Eye (tissue), 1 donor: Measurements from ENCODE around the gene RHBDL2.
"Not testable (repeated sequence)": the region's sequence is repeated elsewhere in the genome, so short reads cannot be mapped to it uniquely, and the experiment has no call there.

Experiments
- DNase-seq: peaks from one replicate; pipeline ENCODE4 v3.0.0-alpha.2; 2015

Gene RHBDL2, protein sequence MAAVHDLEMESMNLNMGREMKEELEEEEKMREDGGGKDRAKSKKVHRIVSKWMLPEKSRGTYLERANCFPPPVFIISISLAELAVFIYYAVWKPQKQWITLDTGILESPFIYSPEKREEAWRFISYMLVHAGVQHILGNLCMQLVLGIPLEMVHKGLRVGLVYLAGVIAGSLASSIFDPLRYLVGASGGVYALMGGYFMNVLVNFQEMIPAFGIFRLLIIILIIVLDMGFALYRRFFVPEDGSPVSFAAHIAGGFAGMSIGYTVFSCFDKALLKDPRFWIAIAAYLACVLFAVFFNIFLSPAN

DNA sequence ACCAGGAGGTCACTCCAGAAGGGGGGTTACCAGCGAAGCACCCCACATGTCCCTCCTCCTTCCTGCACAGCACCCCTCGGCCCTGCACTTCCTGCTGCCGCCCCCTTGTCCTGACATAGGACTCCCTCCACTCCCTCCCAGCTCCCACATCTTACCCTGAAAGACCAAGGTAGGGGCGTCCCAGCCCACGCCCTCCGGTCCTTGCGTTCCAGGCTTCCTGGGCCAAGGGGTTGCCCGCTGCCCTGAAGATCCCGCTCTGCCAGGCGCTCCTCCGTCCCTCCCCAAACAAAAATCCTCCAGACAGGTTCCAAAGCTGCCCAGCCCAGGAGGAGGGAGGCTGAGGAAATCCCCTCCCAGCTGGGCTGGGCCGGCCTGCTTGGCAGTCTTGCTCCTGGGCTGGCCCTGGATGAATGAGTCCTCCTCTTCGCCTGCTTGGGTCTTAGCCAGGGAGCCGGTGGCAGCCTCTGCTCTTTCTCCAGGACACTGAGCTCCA is at the start of gene RHBDL2:
RHBDL2 (minus strand) TSS at position 304 of the 493 bp plus-strand sequence. CDS start 22,618 bp downstream, outside the sequence.
- no peak for DNase-seq

DNA sequence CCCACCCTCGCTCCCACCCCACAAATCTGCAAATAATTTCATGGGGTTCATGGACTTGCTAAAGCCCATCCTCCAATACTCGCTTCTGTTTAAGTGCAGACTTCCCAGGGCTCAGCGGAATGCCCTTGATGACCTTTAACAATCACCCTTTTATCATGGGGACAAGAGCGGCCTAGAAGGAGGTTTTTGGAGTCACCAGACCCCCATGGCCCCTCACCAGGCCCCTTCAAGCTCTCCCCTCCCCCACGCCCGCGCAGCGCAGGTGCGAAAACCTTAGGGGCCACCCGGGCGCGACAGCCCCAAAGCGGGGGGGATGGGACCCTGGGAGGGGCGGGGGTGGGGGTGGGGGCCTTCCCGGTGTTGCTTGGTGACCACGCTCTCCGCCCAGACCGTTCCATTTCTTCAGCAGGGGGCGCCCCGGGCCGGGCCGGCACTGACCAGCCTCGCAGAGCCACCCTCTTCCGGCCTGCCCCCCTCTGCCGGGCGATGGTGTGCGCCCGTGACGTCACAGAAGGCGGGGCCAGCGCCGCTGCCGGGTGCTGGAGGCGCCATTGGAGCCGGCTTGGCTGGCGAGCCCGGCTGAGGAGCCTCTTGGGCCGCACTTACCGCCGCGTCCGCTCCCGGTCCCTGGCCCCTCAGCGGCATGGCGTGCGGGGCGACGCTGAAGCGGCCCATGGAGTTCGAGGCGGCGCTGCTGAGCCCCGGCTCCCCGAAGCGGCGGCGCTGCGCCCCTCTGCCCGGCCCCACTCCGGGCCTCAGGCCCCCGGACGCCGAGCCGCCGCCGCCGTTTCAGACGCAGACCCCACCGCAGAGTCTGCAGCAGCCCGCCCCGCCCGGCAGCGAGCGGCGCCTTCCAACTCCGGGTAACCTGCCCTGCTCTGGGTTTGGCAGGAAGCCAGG is 49.4 kb upstream of the RHBDL2 start, which contains the start of gene AKIRIN1:
AKIRIN1 (plus strand) TSS at position 539 of the 900 bp plus-strand sequence; CDS start at position 644, 105 bp downstream.
- DNase-seq = peak; percentile 98

DNA sequence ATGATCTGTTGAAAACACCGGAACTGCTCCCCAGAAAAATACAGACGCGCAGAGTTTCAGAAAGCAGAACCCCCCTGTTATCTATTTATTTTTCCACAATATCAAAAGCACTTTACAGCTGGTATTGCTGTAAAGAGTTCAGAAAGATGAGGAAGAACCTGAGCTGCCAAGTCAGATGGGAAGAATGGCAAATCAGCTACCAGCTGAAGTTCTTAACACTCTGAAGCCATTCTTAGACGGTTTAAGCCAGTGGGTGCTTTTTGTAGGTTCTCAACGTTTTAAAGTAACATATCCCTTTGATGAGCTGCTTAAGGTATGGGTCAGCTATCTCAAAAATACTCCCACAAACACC is 48.7 kb upstream of the RHBDL2 start:
- no peak for DNase-seq

DNA sequence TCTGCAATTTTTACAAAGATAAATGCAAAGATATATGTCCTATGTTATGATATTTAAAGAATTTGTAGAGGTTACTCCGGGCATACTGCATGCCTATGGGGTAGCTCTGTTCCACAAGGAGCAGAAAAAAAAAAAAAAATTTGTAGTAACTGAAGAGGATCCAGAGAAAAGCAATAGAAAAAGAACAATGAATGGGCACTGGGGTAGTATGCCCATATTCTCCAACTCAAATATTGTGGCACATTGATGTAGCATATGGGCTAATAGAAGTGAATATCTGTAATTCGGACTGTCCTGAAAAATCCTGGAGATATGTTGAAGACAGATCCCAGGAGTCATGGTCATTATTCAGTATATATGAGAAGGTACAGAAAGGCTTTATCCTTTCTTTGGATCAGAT is 48.3 kb upstream of the RHBDL2 start:
- DNase-seq = no peak

DNA sequence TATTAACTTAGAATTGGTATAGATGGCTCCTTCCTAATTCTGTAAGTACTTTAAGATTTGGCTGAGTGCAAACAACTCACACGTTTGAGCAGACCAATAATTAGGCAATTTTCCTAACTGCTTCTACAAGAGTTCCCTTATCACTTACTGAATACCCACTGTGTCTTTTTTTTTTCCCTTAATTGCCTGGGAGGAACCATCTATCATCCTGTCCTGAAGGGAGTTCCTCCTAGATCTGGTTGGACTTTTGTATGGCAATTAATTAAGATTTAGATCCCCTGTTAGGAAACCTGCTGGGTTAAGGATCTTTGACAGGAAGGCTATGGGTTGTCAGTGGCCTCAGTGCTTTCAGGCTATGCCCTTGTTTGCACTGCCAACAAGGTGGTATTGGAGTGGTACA is 37.8 kb upstream of the RHBDL2 start:
- DNase-seq = not testable (repeated sequence)

DNA sequence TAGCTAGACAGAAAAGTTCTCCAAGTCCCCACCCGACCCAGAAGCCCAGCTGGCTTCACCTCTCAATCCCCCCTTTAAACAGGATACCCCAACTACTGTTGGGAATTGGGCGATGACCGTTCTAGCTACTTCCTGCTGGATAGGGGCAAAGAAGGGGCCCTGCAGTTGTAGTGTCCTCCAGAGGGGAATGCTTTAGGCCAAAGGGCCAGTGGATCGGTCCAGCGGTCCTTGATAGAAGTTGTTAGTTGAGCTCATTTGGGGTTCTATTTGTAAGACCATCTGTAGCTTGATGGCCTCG is 36.6 kb upstream of the RHBDL2 start:
- DNase-seq = not testable (repeated sequence)

DNA sequence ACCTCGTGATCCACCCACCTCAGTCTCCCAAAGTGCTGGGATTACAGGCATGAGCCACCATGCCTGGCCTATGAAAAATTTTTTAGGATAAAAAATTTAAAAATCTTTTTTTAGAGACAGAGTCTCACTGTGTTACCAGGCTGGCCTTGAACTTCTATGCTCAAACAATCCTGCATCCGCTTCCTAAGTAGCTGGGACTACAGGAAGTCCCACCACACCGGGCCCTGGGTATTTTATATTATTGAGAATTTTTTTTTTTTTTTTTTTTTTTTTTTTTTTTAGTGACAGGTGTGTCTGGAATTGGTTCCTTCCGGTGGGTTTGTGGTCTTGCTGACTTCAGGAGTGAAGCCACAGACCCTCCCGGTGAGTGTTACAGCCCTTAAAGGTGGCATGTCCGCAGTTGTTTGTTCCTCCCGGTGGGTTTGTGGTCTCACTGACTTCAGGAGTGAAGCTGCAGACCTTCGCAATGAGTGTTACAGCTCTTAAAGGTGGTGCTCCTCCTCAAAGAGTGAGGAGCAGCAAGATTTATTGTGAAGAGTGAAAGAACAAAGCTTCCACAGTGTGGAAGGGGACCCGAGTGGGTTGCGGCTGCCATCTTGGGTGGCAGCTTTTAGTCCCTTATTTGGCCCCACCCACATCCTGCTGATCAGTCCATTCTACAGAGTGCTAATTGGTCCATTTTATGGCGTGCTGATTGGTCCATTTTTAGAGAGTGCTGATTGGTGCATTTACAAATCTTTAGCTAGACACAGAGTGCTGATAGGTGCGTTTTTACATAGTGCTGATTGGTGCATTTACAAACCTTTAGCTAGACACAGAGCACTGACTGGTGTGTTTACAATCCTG is 36.0 kb upstream of the RHBDL2 start:
- DNase-seq = not testable (repeated sequence)

DNA sequence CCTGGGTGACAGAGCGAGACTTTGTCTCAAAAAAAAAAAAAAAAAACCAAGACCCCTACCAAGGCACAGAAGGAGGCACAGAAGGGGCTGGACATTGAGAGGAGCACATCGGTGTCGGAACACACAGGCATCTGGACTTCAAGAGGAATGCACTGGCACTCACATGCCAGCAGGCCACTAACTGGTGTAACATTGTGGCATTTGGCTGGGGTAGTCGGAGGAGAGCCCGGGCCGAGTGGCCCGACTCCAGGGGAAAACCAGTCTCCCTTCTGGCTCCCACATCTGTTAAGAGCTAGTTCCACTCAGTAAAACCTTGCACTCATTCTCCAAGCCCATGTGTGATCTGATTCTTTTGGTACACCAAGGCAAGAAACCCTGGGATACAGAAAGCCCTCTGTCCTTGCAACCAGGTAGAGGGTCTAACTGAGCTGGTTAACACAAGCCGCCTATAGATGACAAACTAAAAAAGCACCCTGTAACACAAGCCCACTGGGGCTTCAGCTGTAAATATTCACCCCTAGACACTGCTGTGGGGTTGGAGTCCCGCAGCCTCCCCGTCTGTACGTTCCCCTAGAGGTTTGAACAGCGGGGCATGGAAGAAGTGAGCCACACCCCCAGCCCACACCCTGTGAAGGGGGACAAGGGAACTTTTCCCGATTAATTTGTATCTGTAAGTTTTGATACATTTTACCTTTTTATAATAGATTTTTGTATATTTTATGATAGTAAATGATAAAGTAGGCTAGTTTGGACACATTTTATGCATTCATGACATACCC is 32.2 kb upstream of the RHBDL2 start:
- DNase-seq = no peak

DNA sequence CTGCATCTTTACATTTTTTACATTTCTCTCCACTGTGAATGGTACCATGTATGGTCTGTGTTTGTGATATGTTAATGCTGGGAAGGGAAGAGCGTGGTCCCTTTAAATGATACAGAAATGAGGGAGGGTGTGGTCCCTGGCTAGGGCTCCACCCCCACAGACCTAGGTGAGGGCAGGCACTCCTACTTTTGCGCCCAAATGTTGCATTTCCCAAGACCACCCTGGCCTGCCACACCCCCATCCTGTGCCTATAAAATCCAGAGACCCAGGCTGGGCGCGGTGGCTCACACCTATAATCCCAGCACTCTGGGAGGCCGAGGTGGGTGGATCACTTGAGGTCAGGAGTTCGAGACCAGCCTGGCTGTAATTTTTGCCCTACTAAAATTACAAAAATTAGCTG is 31.5 kb upstream of the RHBDL2 start:
- DNase-seq = not testable (repeated sequence)

DNA sequence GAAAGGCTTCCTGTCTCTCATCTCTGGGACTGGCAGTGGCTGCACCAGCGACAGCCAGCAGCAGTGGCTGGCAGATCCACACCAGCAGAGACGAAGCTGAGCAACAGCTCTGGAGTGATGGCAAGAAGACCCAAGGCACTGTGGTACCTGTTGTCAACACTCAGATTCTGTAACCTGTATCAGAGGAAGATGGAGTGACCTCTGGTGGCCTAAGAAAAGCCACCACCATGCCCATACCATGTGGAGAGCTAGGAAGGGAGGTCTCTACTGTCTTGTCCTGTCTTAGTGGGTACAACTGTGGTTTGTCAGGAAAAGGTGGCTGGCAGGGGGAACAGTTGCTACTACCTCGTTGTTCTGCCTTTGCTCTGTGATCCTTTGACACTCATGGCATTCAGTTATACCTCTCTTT is 22.5 kb upstream of the RHBDL2 start:
- DNase-seq = no peak

DNA sequence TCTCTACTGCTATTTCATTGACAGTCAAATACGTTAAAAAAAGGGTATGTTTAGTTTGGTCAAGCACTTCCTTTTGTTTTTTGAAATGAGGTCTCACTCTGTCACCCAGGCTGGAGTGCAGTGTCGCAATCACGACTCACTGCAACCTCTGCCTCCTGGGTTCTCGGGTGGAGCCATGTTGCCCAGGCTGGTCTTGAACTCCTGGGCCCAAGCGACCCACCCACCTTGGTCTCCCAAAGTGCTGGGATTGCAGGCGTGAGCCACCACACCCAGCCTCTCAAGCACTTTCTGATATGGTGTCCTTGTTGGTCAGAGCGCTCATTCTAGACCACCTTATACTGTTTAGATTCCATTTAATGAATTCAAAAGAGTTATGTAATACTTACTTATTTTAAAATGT is 20.9 kb upstream of the RHBDL2 start:
- DNase-seq = no peak

DNA sequence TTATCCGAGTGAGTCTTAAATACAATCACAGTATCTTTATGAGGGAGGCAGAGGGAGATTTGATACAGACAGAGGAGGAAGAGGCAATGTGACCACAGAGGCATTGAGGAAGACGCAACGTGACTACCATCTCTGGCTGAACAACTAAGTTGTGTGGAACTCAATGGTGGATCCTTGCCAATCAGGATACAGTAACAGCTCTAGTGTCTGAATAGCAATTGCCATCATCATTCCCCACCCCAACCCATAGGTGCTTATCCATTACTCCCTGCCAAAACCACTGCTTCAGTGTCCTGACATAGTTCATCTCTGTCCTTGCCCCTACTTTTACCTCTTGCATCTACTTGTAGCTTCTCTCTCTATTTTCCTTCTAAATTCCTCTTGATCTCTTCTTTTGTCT is 20.5 kb upstream of the RHBDL2 start:
- no peak for DNase-seq

DNA sequence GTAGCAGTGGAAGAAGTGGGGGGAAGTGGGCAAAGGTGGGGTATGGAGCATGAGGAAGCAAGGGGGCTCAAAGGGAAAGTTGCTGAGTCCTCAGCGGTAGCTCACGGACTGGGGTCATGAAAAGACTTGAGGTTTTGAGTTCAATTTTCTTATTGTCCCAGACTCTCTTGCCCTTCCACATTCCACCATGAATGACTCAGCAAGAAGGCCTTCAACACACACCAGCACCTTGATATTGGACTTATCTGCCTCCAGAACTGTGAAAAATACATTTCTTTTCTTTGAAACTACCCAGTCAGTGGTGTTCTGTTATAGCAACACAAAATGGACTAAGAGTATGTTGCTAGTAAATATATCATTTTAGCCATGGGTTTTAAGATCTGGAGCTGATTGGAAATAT is 17.3 kb upstream of the RHBDL2 start:
- DNase-seq = no peak

DNA sequence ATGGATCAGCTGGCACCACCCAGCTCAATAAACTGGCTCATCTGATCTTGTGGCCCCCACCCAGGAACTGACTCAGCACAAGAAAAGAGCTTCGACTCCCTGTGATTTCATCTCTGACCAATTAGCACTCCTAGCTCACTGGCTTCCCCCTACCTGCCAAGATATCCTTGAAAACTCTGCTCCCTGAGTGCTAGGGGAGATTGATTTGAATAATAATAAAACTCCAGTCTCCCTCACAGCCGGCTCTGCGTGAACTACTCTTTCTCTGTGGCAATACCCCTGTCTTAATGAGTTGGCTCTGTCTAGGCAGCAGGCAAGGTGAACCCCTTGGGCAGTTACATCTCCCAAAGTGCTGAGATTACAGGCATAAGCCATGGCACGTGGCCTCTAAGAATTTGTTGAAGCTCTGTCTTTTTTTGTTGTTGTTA is 11.8 kb upstream of the RHBDL2 start:
- no peak for DNase-seq

DNA sequence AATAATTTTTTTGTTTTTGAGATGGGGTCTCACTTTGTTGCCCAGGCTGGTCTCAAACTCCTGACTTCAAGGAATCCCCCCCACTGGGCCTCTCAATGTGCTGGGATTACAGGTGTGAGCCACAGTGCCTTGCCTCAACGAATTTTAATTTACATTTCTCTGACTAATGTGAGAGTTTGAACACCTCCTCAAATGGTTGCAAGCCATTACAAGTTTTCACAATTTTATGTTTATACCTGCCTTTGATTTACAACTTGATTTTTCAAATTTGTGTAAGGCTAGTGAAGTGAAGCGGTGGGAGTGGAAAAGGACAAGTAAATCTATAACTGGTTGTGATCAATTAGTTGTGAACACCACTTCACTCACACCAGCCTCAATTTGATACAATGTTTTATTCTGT is 8.9 kb upstream of the RHBDL2 start:
- DNase-seq = no peak

DNA sequence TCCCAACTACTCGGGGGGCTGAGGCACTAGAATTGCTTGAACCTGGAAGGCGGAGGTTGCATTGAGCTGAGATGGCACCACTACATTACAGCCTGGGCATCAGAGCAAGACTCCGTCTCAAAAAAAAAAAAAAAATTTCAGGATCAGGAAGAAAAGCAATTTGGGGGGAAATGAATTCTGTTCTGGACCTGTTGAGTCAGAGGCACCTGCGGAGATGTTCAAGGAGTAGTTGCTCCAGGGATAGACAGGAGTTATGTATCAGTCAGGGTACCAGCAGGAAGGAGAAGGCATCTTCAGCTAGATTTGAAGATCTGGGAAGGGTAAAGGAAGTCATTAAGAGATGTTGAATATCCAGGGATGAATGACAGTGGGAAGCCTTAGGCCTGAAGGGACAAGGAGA is 2.9 kb upstream of the RHBDL2 start:
- DNase-seq = no peak

DNA sequence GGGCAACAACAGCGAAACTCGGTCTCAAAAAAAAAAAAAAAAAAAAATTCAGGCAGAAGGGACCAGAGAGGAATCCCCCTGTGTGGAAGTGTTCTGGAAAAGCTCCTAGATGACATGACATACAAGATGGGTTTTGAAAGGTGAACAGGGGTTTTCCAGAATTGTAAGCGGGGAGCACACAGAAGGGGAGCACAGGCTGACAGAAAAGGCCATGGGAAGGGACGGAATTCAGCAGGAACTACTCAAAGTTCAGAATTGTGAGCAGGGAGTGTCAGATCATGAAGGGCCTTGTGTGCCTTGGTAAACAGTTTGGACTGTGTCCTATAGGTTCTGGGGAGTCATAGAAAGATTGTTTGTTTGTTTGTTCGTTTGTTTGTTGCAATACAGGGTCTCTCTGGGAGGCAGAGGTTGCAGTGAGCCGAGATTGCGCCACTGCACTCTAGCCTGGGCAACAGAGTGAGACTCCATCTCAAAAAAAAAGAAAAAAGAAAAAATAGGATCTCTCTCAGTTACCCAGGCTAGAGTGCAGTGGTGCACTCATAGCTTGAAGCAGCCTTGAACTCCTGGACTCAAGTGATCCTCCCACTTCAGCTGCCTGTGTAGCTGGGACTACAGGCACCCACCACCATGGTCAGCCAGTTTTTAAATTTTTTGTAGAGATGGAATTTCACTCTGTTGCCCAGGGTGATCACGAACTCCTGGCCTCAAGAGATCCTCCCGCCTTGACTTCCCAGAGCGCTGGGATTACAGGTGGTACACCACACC is 1.2 kb upstream of the RHBDL2 start:
- no peak for DNase-seq

DNA sequence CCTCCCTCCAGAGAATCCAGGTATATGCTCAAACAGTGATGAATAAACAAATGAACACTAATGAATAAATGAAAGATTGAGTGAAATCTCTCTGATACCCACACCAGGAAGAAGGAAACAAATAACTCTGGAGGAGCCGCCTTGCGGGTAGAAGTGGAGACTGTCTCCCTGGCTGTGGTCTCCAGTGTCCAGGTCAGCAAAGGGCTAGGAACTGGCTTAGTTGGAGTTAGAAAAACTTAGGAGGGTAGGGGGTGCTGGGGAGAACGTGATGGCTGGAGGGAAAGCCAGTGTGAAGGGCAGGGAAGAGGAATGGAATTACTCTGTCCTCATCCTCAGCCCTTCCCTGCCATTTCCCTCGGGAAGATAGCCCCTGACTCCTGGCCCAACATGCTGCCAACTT is 537 bp downstream of the RHBDL2 start:
- no peak for DNase-seq

DNA sequence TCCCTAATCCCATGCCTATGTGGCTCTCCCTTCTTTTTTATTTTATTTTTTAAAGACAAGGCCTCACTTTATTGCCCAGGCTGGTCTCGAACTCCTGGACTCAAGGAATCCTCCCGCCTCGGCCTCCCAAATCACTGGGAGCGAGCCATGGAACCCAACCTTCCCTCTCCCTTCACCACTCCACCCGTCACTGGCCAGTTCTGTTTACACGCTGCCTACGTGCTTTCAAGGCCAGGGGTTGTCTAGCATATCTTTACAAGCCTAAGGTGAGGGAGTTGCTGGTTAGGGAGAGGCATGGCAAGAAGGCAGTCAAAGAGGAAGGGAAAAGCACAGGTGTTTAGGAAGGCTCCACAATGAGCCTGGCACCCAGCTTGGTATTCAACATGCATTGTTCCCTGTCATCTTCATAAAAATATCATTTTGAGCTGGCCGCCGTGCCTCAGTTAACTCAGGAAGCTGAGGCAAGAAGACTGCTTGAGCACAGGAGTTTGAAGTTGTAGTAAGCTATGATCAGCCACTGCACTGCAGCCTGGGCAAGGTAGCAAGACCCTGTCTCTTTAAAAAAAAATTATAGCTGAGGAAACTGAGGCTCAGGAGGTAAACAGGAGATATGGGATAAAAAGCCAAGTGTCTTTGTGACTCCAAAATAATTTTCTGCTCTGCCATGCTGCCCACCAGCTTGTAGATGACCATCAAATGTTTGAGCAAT is 1.1 kb downstream of the RHBDL2 start:
- no peak for DNase-seq

DNA sequence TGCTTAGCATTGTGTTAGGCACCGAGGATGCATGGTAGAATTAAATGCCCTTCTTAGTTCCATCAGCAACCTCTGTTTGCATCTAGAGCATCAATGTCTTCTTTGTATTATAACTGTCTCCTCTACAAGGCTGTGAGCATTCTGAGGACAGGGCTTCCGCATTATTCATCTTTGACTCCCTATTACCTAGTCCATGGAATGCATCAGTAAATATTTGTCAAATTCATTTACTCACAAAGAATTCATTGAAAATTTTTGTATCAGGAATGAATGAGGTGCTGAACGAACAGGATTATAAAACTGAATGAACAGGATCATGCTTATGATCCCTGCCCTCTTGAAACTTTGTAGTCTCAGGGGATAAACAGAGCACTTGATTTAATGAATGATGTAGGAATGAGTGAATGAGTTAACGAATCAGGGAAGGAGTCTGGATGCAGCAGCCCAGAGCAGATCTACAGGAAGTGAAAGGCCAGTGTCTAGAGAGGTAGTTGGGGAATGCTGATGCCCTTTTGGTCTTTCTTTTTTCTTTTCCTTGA is 2.8 kb downstream of the RHBDL2 start:
- DNase-seq = no peak

DNA sequence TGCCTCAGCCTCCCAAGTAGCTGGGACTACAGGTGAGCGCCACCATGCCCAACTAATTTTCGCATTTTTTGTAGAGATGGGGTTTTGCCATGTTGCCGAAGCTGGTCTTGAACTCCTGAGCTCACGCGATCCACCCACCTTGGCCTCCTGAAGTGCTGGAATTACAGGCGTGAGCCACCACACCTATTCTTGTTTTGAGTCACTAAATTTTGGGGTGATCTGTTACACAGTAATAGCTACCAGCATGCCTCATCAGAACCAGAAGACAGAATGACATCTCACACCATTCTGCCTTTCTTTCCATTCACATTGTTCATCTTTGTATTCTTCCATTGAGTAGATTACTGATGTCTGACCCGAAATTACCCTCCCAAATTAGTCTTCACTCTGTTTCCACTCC is 9.1 kb downstream of the RHBDL2 start:
- DNase-seq = no peak
